SK-N-SH treated with all-trans-retinoic acid at 6 μM for 48 hours (cell line): ENCODE results near the gene ZNF674.

Experiments used
- TCF4 ChIP-seq: fragments of 250-450 bp; sonication (Bioruptor Pico); IDR thresholded peaks from 2 replicates; pipeline ENCODE4 v1.8.0; 2021; ENCODE audit warnings: mild to moderate bottlenecking, moderate library complexity, borderline replicate concordance
- ZNF8 ChIP-seq: fragments of 450-650 bp; formaldehyde crosslinking; IDR thresholded peaks from 2 replicates; pipeline ENCODE4 v1.5.0; 2020; ENCODE audit warnings: mild to moderate bottlenecking, moderate library complexity
- TF ChIP-seq, protein P1 (sequence below): fragments of 250-450 bp; sonication (Bioruptor Pico); IDR thresholded peaks from 2 replicates; pipeline ENCODE4 v1.5.0; 2020; ENCODE audit warnings: mild to moderate bottlenecking, moderate library complexity

DNA sequence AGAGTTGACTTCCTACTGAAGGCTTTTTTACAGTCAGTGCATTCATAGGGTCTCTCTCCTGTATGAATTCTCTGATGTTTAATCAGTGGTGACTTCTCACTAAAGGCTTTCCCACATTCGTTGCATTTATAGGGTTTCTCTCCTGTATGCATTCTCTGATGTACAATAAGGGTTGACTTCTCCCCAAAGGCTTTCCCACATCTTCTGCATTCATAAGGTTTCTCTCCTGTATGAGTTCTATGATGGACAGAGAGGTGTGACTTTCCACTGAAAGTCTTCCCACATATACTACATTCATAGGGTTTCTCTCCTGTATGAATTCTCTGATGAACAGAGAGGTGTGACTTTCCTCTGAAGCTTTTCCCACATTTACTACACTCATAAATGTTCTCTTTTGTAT lies 45.2 kb downstream of the ZNF674 start:
- TF ChIP-seq ZNF8 (CRISPR knock-in tag), result no peak
- TF ChIP-seq, protein P1, sequence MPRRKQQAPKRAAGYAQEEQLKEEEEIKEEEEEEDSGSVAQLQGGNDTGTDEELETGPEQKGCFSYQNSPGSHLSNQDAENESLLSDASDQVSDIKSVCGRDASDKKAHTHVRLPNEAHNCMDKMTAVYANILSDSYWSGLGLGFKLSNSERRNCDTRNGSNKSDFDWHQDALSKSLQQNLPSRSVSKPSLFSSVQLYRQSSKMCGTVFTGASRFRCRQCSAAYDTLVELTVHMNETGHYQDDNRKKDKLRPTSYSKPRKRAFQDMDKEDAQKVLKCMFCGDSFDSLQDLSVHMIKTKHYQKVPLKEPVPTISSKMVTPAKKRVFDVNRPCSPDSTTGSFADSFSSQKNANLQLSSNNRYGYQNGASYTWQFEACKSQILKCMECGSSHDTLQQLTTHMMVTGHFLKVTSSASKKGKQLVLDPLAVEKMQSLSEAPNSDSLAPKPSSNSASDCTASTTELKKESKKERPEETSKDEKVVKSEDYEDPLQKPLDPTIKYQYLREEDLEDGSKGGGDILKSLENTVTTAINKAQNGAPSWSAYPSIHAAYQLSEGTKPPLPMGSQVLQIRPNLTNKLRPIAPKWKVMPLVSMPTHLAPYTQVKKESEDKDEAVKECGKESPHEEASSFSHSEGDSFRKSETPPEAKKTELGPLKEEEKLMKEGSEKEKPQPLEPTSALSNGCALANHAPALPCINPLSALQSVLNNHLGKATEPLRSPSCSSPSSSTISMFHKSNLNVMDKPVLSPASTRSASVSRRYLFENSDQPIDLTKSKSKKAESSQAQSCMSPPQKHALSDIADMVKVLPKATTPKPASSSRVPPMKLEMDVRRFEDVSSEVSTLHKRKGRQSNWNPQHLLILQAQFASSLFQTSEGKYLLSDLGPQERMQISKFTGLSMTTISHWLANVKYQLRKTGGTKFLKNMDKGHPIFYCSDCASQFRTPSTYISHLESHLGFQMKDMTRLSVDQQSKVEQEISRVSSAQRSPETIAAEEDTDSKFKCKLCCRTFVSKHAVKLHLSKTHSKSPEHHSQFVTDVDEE (CRISPR knock-in tag), result no peak
- TF ChIP-seq TCF4 (CRISPR knock-in tag), result no peak
